ENCODE results near the gene SLC25A53. TPM values are rescaled to one million over a fixed set of nuclear protein-coding genes. Genes with fewer than 3 reads are reported as not detected.
A peak's percentile ranks its signal among the peaks of the same experiment; 100 is the strongest.

SLC25A53 gene
- total RNA-seq (10 to 100 TPM in 1 of 2 donors, 1 to 10 TPM in 1; 8.2 to 15.9 TPM), polyA plus RNA-seq (10 to 100 TPM in 1 of 2 donors, 1 to 10 TPM in 1; 6.5 to 12.4 TPM)
- long read RNA-seq, donor 1, partial matches to known transcripts, result 0 of 7 reads
- long read RNA-seq, donor 1, other reads (novel, unspliced or antisense), result 7 of 7 reads
- long read RNA-seq, donor 2, partial matches to known transcripts, result 0 of 16 reads
- long read RNA-seq, donor 2, other reads (novel, unspliced or antisense), result 13 of 16 reads

GRCh38 chrX:104156630-104157529, at the start of gene SLC25A53:
Gene SLC25A53 (minus strand): TSS chrX:104157009. CDS start chrX:104105257, 51,752 bp downstream.
- 0 to 34% methylated on average over 44 of the region's 44 CpGs for WGBS, 2 donors
- peak; percentile 86 to 90 for DNase-seq
- Histone ChIP-seq H3K36me3 (ENCODE audit: control insufficient read depth in 1 of 2, insufficient read depth in 2 of 2, low read length in 1 of 2) (no peaks in the 10 kb centered on the region), H3K4me3 (ENCODE audit: low read length in 2 of 2) (peak within 1 kb of the TSS; percentile 60 to 72), H3K27me3 (ENCODE audit: control insufficient read depth in 1 of 2, insufficient read depth in 2 of 2, low read length in 1 of 2) (no peaks in the 10 kb centered on the region), H3K4me1 (ENCODE audit: control insufficient read depth in 1 of 2, insufficient read depth in 2 of 2, low read length in 2 of 2) (no peaks in the 10 kb centered on the region), H3K9me3 (ENCODE audit: control insufficient read depth, low read length) (no peaks in the 10 kb centered on the region), H3K27ac (ENCODE audit: low read depth in 1 of 2, low read length in 2 of 2) (peak within 1 kb of the TSS; percentile 24 to 76)
- ATAC-seq (ENCODE audit: low FRiP score), result peak; percentile 94
- intact Hi-C loops (cut with DNase I), result no loop called here

GRCh38 chrX:104205548-104205947, 48.7 kb upstream of the SLC25A53 start:
- Histone ChIP-seq H3K4me1 (ENCODE audit: control insufficient read depth in 1 of 2, insufficient read depth in 2 of 2, low read length in 2 of 2) (no peaks in the 10 kb centered on the region), H3K9me3 (ENCODE audit: control insufficient read depth, low read length) (no peaks in the 10 kb centered on the region), H3K27me3 (ENCODE audit: control insufficient read depth in 1 of 2, insufficient read depth in 2 of 2, low read length in 1 of 2) (no peaks in the 10 kb centered on the region), H3K27ac (ENCODE audit: low read depth in 1 of 2, low read length in 2 of 2) (no peak overlapping the region), H3K36me3 (ENCODE audit: control insufficient read depth in 1 of 2, insufficient read depth in 2 of 2, low read length in 1 of 2) (peaks cover 0 to 3% of the 10 kb centered on the region in 2 donors), H3K4me3 (ENCODE audit: low read length in 2 of 2) (no peak overlapping the region)
- 76 to 91% methylated on average over 5 of the region's 5 CpGs for WGBS, 2 donors
- ATAC-seq (ENCODE audit: low FRiP score), result no peak
- DNase-seq, result no peak
- intact Hi-C loops (cut with DNase I), result no loop called here

- no peaks in the 10 kb centered on the region for H3K9me3 ChIP-seq (ENCODE audit: control insufficient read depth, low read length)
- intact Hi-C loops (cut with DNase I), result loop anchor here in 1 of 2 donors (5.0 kb wide), 2 partner anchors 77 to 147 kb away; no protein-coding TSS in a partner anchor
- DNase-seq, result no peak
These were observed 38.8 kb upstream of the SLC25A53 start for GRCh38 chrX:104195489-104196084.

GRCh38 chrX:104195013-104195412, 38.2 kb upstream of the SLC25A53 start:
- no peak for DNase-seq
- no peak for ATAC-seq (ENCODE audit: low FRiP score)
- intact Hi-C loops (cut with DNase I), result loop anchor here in 1 of 2 donors (5.0 kb wide), 2 partner anchors 77 to 147 kb away; no protein-coding TSS in a partner anchor
- 31 to 32% methylated on average over 1 of the region's 1 CpG for WGBS, 2 donors
- Histone ChIP-seq H3K9me3 (ENCODE audit: control insufficient read depth, low read length) (no peaks in the 10 kb centered on the region), H3K4me3 (ENCODE audit: low read length in 2 of 2) (no peak overlapping the region), H3K36me3 (ENCODE audit: control insufficient read depth in 1 of 2, insufficient read depth in 2 of 2, low read length in 1 of 2) (no peaks in the 10 kb centered on the region), H3K4me1 (ENCODE audit: control insufficient read depth in 1 of 2, insufficient read depth in 2 of 2, low read length in 2 of 2) (no peaks in the 10 kb centered on the region), H3K27ac (ENCODE audit: low read depth in 1 of 2, low read length in 2 of 2) (no peak overlapping the region), H3K27me3 (ENCODE audit: control insufficient read depth in 1 of 2, insufficient read depth in 2 of 2, low read length in 1 of 2) (no peaks in the 10 kb centered on the region)

More at GRCh38 chrX:104195489-104196084, 38.8 kb upstream of the SLC25A53 start:
- Histone ChIP-seq H3K27me3 (ENCODE audit: control insufficient read depth in 1 of 2, insufficient read depth in 2 of 2, low read length in 1 of 2) (no peaks in the 10 kb centered on the region), H3K4me1 (ENCODE audit: control insufficient read depth in 1 of 2, insufficient read depth in 2 of 2, low read length in 2 of 2) (no peaks in the 10 kb centered on the region), H3K27ac (ENCODE audit: low read depth in 1 of 2, low read length in 2 of 2) (no peak overlapping the region), H3K4me3 (ENCODE audit: low read length in 2 of 2) (no peak overlapping the region), H3K36me3 (ENCODE audit: control insufficient read depth in 1 of 2, insufficient read depth in 2 of 2, low read length in 1 of 2) (peaks cover 0 to 2% of the 10 kb centered on the region in 2 donors)
- WGBS, 2 donors, result 95 to 97% methylated on average over 1 of the region's 1 CpG
- ATAC-seq (ENCODE audit: low FRiP score), result no peak

GRCh38 chrX:104193485-104193884, 36.7 kb upstream of the SLC25A53 start:
- DNase-seq (no peak), ATAC-seq (ENCODE audit: low FRiP score) (no peak)
- H3K4me1 ChIP-seq (ENCODE audit: control insufficient read depth in 1 of 2, insufficient read depth in 2 of 2, low read length in 2 of 2), result no peaks in the 10 kb centered on the region
- peaks cover 0 to 2% of the 10 kb centered on the region in 2 donors for H3K36me3 ChIP-seq (ENCODE audit: control insufficient read depth in 1 of 2, insufficient read depth in 2 of 2, low read length in 1 of 2)
- no peak overlapping the region for H3K27ac ChIP-seq (ENCODE audit: low read depth in 1 of 2, low read length in 2 of 2)
- no peaks in the 10 kb centered on the region for H3K27me3 ChIP-seq (ENCODE audit: control insufficient read depth in 1 of 2, insufficient read depth in 2 of 2, low read length in 1 of 2)
- H3K4me3 ChIP-seq (ENCODE audit: low read length in 2 of 2), result no peak overlapping the region
- H3K9me3 ChIP-seq (ENCODE audit: control insufficient read depth, low read length), result no peaks in the 10 kb centered on the region
- 61 to 73% methylated on average over 2 of the region's 2 CpGs for WGBS, 2 donors
- intact Hi-C loops (cut with DNase I), result no loop called here

- no peak overlapping the region for H3K27ac ChIP-seq (ENCODE audit: low read depth in 1 of 2, low read length in 2 of 2)
- ATAC-seq (ENCODE audit: low FRiP score) (no peak), DNase-seq (no peak)
- WGBS, 2 donors, result 55 to 76% methylated on average over 5 of the region's 5 CpGs
- peaks cover 0 to 2% of the 10 kb centered on the region in 2 donors for H3K36me3 ChIP-seq (ENCODE audit: control insufficient read depth in 1 of 2, insufficient read depth in 2 of 2, low read length in 1 of 2)
- H3K4me1 ChIP-seq (ENCODE audit: control insufficient read depth in 1 of 2, insufficient read depth in 2 of 2, low read length in 2 of 2), result no peaks in the 10 kb centered on the region
- intact Hi-C loops (cut with DNase I), result no loop called here
- no peaks in the 10 kb centered on the region for H3K9me3 ChIP-seq (ENCODE audit: control insufficient read depth, low read length)
- H3K4me3 ChIP-seq (ENCODE audit: low read length in 2 of 2), result no peak overlapping the region
- H3K27me3 ChIP-seq (ENCODE audit: control insufficient read depth in 1 of 2, insufficient read depth in 2 of 2, low read length in 1 of 2), result no peaks in the 10 kb centered on the region
These were observed 33.0 kb upstream of the SLC25A53 start for GRCh38 chrX:104189837-104190236.

GRCh38 chrX:104187931-104188330, 31.1 kb upstream of the SLC25A53 start:
- Histone ChIP-seq H3K4me3 (ENCODE audit: low read length in 2 of 2) (no peak overlapping the region), H3K27me3 (ENCODE audit: control insufficient read depth in 1 of 2, insufficient read depth in 2 of 2, low read length in 1 of 2) (no peaks in the 10 kb centered on the region), H3K36me3 (ENCODE audit: control insufficient read depth in 1 of 2, insufficient read depth in 2 of 2, low read length in 1 of 2) (peaks cover 0 to 2% of the 10 kb centered on the region in 2 donors), H3K27ac (ENCODE audit: low read depth in 1 of 2, low read length in 2 of 2) (no peak overlapping the region), H3K4me1 (ENCODE audit: control insufficient read depth in 1 of 2, insufficient read depth in 2 of 2, low read length in 2 of 2) (no peaks in the 10 kb centered on the region), H3K9me3 (ENCODE audit: control insufficient read depth, low read length) (no peaks in the 10 kb centered on the region)
- DNase-seq (no peak), ATAC-seq (ENCODE audit: low FRiP score) (no peak)
- WGBS, 2 donors, result 85 to 91% methylated on average over 8 of the region's 8 CpGs
- intact Hi-C loops (cut with DNase I), result no loop called here

- intact Hi-C loops (cut with DNase I), result no loop called here
- H3K36me3 ChIP-seq (ENCODE audit: control insufficient read depth in 1 of 2, insufficient read depth in 2 of 2, low read length in 1 of 2), result no peaks in the 10 kb centered on the region
- no peaks in the 10 kb centered on the region for H3K4me1 ChIP-seq (ENCODE audit: control insufficient read depth in 1 of 2, insufficient read depth in 2 of 2, low read length in 2 of 2)
- no peak overlapping the region for H3K27ac ChIP-seq (ENCODE audit: low read depth in 1 of 2, low read length in 2 of 2)
- DNase-seq (no peak), ATAC-seq (ENCODE audit: low FRiP score) (no peak)
- WGBS, 2 donors, result 93 to 99% methylated on average over 4 of the region's 4 CpGs
- H3K27me3 ChIP-seq (ENCODE audit: control insufficient read depth in 1 of 2, insufficient read depth in 2 of 2, low read length in 1 of 2), result no peaks in the 10 kb centered on the region
- no peak overlapping the region for H3K4me3 ChIP-seq (ENCODE audit: low read length in 2 of 2)
- no peaks in the 10 kb centered on the region for H3K9me3 ChIP-seq (ENCODE audit: control insufficient read depth, low read length)
These were observed 26.9 kb upstream of the SLC25A53 start for GRCh38 chrX:104183685-104184084.
